ENCODE measurements around the gene OSER1. TPM values are rescaled to one million over a fixed set of nuclear protein-coding genes. Genes with fewer than 3 reads are reported as not detected.

OSER1 gene
- total and polyA plus RNA-seq, 12 donors, result 16.4 to 37.3 (median 31.0) TPM

DNA sequence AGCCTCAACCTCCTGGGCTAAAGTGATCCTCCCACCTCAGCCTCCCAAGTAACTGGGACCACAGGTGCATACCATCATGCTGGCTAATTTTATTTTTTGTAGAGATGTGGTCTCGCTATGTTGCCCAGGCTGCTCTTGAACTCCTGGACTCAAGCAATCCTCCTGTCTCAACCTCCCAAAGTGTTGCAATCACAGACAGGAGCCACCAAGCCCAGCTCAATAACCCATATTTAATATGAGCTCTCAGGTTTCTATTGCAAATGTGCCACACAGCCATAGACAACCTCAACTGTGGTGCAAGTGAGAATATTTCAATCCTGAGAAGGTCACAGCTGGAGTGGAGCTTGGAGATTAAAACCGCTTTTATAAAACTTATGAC is 38.0 kb downstream of the OSER1 start:
- Histone ChIP-seq H3K4me3 (no peak overlapping the region), H3K36me3 (no peaks in the 10 kb centered on the region), H3K4me1 (peaks cover 10 to 92% (median 40%) of the 10 kb centered on the region in 9 donors), H3K27me3 (peaks cover 0 to 20% (median 0%) of the 10 kb centered on the region in 7 donors), H3K27ac (peak overlapping the region in 3 of 10 donors; percentile 7 to 65 (median 17)), H3K9me3 (no peaks in the 10 kb centered on the region)
- DNase-seq (no peak), ATAC-seq (no peak)
- intact Hi-C loops (cut with DNase I), result no loop called here
- 82 to 87% methylated on average over 2 of the region's 2 CpGs for WGBS, 2 donors
- TF ChIP-seq, protein P1, sequence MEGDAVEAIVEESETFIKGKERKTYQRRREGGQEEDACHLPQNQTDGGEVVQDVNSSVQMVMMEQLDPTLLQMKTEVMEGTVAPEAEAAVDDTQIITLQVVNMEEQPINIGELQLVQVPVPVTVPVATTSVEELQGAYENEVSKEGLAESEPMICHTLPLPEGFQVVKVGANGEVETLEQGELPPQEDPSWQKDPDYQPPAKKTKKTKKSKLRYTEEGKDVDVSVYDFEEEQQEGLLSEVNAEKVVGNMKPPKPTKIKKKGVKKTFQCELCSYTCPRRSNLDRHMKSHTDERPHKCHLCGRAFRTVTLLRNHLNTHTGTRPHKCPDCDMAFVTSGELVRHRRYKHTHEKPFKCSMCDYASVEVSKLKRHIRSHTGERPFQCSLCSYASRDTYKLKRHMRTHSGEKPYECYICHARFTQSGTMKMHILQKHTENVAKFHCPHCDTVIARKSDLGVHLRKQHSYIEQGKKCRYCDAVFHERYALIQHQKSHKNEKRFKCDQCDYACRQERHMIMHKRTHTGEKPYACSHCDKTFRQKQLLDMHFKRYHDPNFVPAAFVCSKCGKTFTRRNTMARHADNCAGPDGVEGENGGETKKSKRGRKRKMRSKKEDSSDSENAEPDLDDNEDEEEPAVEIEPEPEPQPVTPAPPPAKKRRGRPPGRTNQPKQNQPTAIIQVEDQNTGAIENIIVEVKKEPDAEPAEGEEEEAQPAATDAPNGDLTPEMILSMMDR (IDR thresholded peaks at IDR 0.05), result no peak

DNA sequence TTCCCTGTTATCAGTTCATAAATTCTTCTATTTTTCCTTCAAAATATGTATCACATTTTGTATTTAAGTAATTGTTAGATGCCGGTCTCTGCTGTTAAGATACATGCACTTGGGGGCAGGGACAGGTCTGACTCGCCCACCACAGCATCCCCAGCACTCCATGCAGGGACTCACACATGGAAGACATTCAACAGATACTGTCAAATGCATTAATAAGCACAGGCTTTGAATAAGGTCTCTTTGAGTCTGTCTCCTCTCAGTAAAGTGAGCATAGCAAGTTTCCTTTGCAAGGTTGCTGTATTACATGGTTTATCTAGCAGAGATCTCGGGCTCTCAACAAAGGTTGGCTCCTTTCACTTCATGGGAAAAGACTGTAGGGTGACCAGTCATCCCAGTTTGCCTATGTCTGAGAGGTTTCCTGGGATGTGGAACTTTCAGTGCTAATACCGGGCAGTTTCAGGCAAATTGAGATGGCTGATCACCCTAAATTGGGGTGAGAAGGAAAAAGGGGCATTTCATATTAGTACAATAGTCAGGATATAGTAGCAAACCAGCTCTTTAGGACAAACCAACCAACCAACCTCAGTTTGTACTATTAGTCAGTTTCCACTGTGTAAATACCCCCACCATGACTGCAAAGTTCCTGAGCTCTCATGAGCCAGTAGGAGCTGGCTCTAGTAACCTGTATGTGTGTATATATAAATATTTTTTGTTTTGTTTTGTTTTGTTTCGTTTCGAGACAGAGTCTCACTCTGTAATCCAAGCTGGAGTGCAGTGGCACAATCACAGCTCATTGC is 38.6 kb downstream of the OSER1 start:
- H3K4me1 ChIP-seq, result peaks cover 8 to 92% (median 43%) of the 10 kb centered on the region in 9 donors
- peak overlapping the region in 7 of 10 donors; percentile 7 to 65 (median 40) for H3K27ac ChIP-seq
- no peak for DNase-seq
- intact Hi-C loops (cut with DNase I), result no loop called here
- TF ChIP-seq, protein P1 (IDR thresholded peaks at IDR 0.05), result no peak
- H3K36me3 ChIP-seq, result no peaks in the 10 kb centered on the region
- whole genome bisulfite sequencing, 2 donors, result 57 to 71% methylated on average over 6 of the region's 6 CpGs
- ATAC-seq, result no peak
- no peaks in the 10 kb centered on the region for H3K9me3 ChIP-seq
- no peak overlapping the region for H3K4me3 ChIP-seq
- H3K27me3 ChIP-seq, result peaks cover 0 to 18% (median 0%) of the 10 kb centered on the region in 7 donors

DNA sequence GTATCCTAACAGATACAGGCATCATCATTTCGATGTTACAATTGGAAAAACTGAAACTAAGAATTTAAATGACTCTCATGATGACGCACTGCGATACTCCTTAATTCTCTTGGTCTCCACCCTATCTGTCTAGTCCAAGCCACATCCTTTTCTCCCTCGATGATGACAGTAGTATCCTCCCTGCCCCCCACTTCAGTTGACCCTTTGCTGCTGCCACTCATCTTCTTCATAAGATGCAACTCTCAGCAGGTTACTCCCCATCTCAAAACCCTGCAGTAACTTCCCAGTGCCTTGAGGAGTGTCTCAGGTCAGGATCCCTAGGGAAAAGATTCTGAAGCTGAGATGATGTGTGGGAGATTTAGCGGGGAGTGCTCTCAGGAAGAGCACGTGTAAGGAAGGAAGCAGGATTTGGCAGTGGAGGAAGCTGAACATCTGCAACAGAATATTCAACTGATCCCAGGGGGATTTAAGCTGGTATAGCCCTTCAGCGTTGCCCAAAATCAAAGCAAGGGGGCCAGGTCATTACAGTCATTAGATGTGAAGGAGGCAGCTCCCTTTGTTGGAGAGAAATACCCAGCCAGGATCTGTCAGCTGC is 39.7 kb downstream of the OSER1 start:
- Histone ChIP-seq H3K9me3 (no peaks in the 10 kb centered on the region), H3K27me3 (peaks cover 0 to 15% (median 0%) of the 10 kb centered on the region in 7 donors), H3K36me3 (no peaks in the 10 kb centered on the region), H3K4me1 (peaks cover 9 to 92% (median 43%) of the 10 kb centered on the region in 9 donors), H3K27ac (peak overlapping the region in 7 of 10 donors; percentile 7 to 65 (median 40)), H3K4me3 (no peak overlapping the region)
- ATAC-seq (no peak), DNase-seq (no peak)
- TF ChIP-seq, protein P1 (IDR thresholded peaks at IDR 0.05), result no peak
- intact Hi-C loops (cut with DNase I), result no loop called here
- 22 to 28% methylated on average over 7 of the region's 7 CpGs for WGBS, 2 donors

- WGBS, 2 donors, result 62 to 75% methylated on average over 3 of the region's 3 CpGs
- TF ChIP-seq, protein P1 (IDR thresholded peaks at IDR 0.05), result no peak
- no peaks in the 10 kb centered on the region for H3K36me3 ChIP-seq
- ATAC-seq, result peak in 3 of 8 donors; percentile 6 to 31 (median 13)
- H3K4me3 ChIP-seq, result no peak overlapping the region
- H3K27ac ChIP-seq, result peak overlapping the region in 9 of 10 donors; percentile 67 to 91 (median 81)
- peaks cover 0 to 15% (median 0%) of the 10 kb centered on the region in 7 donors for H3K27me3 ChIP-seq
- no peaks in the 10 kb centered on the region for H3K9me3 ChIP-seq
- peak in 1 of 2 donors; percentile 30 for DNase-seq
- H3K4me1 ChIP-seq, result peaks cover 13 to 85% (median 52%) of the 10 kb centered on the region in 9 donors
- intact Hi-C loops (cut with DNase I), result no loop called here
These were observed 42.8 kb downstream of the OSER1 start for GRCh38 chr20:44167736-44168135.
